Effector CD4-positive, alpha-beta T cell (primary cell): Measurements from ENCODE around the gene SCYGR5.

Experiments
- DNase-seq: peaks from one replicate; pipeline ENCODE4 v3.0.0-alpha.2; 2020

The SCYGR5 gene

GRCh38 chr2:227674485-227674884 is 7.9 kb downstream of the SCYGR5 start:
- DNase-seq, result no peak

- DNase-seq, result no peak
Observed at GRCh38 chr2:227677928-227678327, 11.3 kb downstream of the SCYGR5 start.

GRCh38 chr2:227684258-227684657 is 17.7 kb downstream of the SCYGR5 start:
- no peak for DNase-seq

- DNase-seq, result no peak
Observed at GRCh38 chr2:227687189-227687588, 20.6 kb downstream of the SCYGR5 start.

- DNase-seq, result no peak
Observed at GRCh38 chr2:227696990-227697679, 30.5 kb downstream of the SCYGR5 start.

GRCh38 chr2:227701556-227701955 is 35.0 kb downstream of the SCYGR5 start:
- DNase-seq, result no peak

GRCh38 chr2:227703280-227703732 is 36.7 kb downstream of the SCYGR5 start:
- DNase-seq, result no peak

GRCh38 chr2:227703961-227704360 is 37.4 kb downstream of the SCYGR5 start:
- DNase-seq, result no peak

- DNase-seq, result no peak
Observed at GRCh38 chr2:227706859-227707258, 40.3 kb downstream of the SCYGR5 start.

- DNase-seq, result no peak
Observed at GRCh38 chr2:227707390-227707789, 40.8 kb downstream of the SCYGR5 start.

- no peak for DNase-seq
Observed at GRCh38 chr2:227710986-227711385, 44.4 kb downstream of the SCYGR5 start.

GRCh38 chr2:227713291-227713690 is 46.7 kb downstream of the SCYGR5 start:
- no peak for DNase-seq

- DNase-seq, result no peak
Observed at GRCh38 chr2:227716501-227716900, 49.9 kb downstream of the SCYGR5 start.
